Activated CD4-positive, alpha-beta memory T cell treated with anti-CD3 and anti-CD28 coated beads for 36 hours (primary cell): ENCODE measurements around the gene IGFBP6. TPM values are rescaled to one million over a fixed set of nuclear protein-coding genes. Genes with fewer than 3 reads are reported as not detected.

ENCODE experiments used
- CTCF ChIA-PET: fragments of 350-600 bp; sonication (Branson Sonifier 250); formaldehyde crosslinking; loops from one replicate; lab custom pipeline; 2021; ENCODE audit warnings: antibody characterized with exemption, inconsistent platforms; lab: Charles Lee
- POLR2A ChIA-PET: fragments of 350-600 bp; sonication (Branson Sonifier 250); formaldehyde crosslinking; loops from one replicate; lab custom pipeline; 2021; ENCODE audit warnings: antibody characterized with exemption; lab: Charles Lee
- DNase-seq: peaks from one replicate; pipeline ENCODE4 v3.0.0-alpha.2; 2020
- H3K27ac Mint-ChIP-seq: one replicate; pipeline ENCODE4 v1.8.0; 2021; ENCODE audit warnings: mixed read lengths
- H3K27me3 Mint-ChIP-seq: one replicate; pipeline ENCODE4 v1.8.0; 2021; ENCODE audit warnings: mixed read lengths
- H3K36me3 Mint-ChIP-seq: one replicate; pipeline ENCODE4 v1.8.0; 2021; ENCODE audit warnings: mixed read lengths
- H3K4me1 Mint-ChIP-seq: one replicate; pipeline ENCODE4 v1.8.0; 2021; ENCODE audit warnings: low read depth, mixed read lengths
- H3K4me3 Mint-ChIP-seq: one replicate; pipeline ENCODE4 v1.8.0; 2021; ENCODE audit warnings: mild to moderate bottlenecking, mixed read lengths
- H3K9me3 Mint-ChIP-seq: one replicate; pipeline ENCODE4 v1.8.0; 2021; ENCODE audit warnings: mixed read lengths
- intact Hi-C: fragments of 100-400 bp; cut with micrococcal nuclease; formaldehyde crosslinking; loops from one replicate; pipeline ENCODE4 v1.15.1; 2023
- microRNA-seq: library from miRNA; unstranded; fragments of <30 nt; microRNA quantifications from one replicate; pipeline ENCODE4 v1.2.0, GENCODE V29; 2022; ENCODE audit warnings: borderline number of aligned reads, borderline microRNAs expressed, borderline replicate concordance
- total RNA-seq, 2 experiments: library from RNA; stranded (reverse); gene quantifications; one replicate each; pipeline ENCODE4 v1.2.3, GENCODE V29; 2021

The IGFBP6 gene
- total RNA-seq, 2 experiments from 2014 or later: 4.1 to 4.9 TPM

- Mint-ChIP-seq H3K9me3 (no peaks in the 10 kb centered on the region), H3K27me3 (no peaks in the 10 kb centered on the region), H3K27ac (no peak overlapping the region), H3K36me3 (no peaks in the 10 kb centered on the region), H3K4me1 (no peaks in the 10 kb centered on the region), H3K4me3 (no peak overlapping the region)
- CTCF ChIA-PET: interaction anchor here (0.6 to 1.6 kb wide), 2 partner anchors 14 to 26 kb away, joined by 3 read pairs; no protein-coding TSS in a partner anchor
- intact Hi-C loops: no loop called here
- no peak for DNase-seq
- POLR2A ChIA-PET: no interaction called here
Measured at GRCh38 chr12:53145383-53146260, 48.2 kb downstream of the IGFBP6 start.

GRCh38 chr12:53147181-53147580 lies 49.7 kb downstream of the IGFBP6 start:
- H3K4me1 Mint-ChIP-seq: no peaks in the 10 kb centered on the region

GRCh38 chr12:53147653-53148052 lies 50.2 kb downstream of the IGFBP6 start:
- intact Hi-C loops: no loop called here
- H3K36me3 Mint-ChIP-seq: no peaks in the 10 kb centered on the region
- no peak overlapping the region for H3K27ac Mint-ChIP-seq
- CTCF ChIA-PET: no interaction called here
- H3K4me3 Mint-ChIP-seq: no peak overlapping the region
- H3K9me3 Mint-ChIP-seq: no peaks in the 10 kb centered on the region
- H3K4me1 Mint-ChIP-seq: no peaks in the 10 kb centered on the region
- DNase-seq: no peak
- H3K27me3 Mint-ChIP-seq: no peaks in the 10 kb centered on the region
- POLR2A ChIA-PET: no interaction called here

More at GRCh38 chr12:53147181-53147580, 49.7 kb downstream of the IGFBP6 start:
- Mint-ChIP-seq H3K27ac (no peak overlapping the region), H3K9me3 (no peaks in the 10 kb centered on the region), H3K36me3 (no peaks in the 10 kb centered on the region), H3K4me3 (no peak overlapping the region), H3K27me3 (no peaks in the 10 kb centered on the region)
- ChIA-PET POLR2A (no interaction called here), CTCF (no interaction called here)
- no peak for DNase-seq
- intact Hi-C loops: no loop called here

GRCh38 chr12:53151039-53151438 lies 53.6 kb downstream of the IGFBP6 start:
- H3K9me3 Mint-ChIP-seq: no peaks in the 10 kb centered on the region
- CTCF ChIA-PET: interaction anchor here (1.3 to 1.5 kb wide), 2 partner anchors 9 to 194 kb away, joined by 4 to 6 read pairs; no protein-coding TSS in a partner anchor
- H3K4me3 Mint-ChIP-seq: no peak overlapping the region
- H3K4me1 Mint-ChIP-seq: no peaks in the 10 kb centered on the region
- H3K36me3 Mint-ChIP-seq: no peaks in the 10 kb centered on the region
- no peak overlapping the region for H3K27ac Mint-ChIP-seq
- no peak for DNase-seq
- POLR2A ChIA-PET: no interaction called here
- intact Hi-C loops: no loop called here
- H3K27me3 Mint-ChIP-seq: no peaks in the 10 kb centered on the region

Small RNA genes lying within 50 kb of the gene (microRNA-seq; reads per million reads assigned to microRNA genes)
- gene MIR6757: not detected

Other genes starting within 250 kb of the IGFBP6 start
- gene KRT78, start 248.7 kb upstream of the IGFBP6 start, total RNA-seq: not detected
- under 1 TPM; 0.51 to 0.67 TPM for gene KRT8, start 192.6 kb upstream of the IGFBP6 start, total RNA-seq
- 1 to 10 TPM; 4.9 to 5.6 TPM for gene KRT18, start 148.5 kb upstream of the IGFBP6 start, total RNA-seq
- gene EIF4B, start 91.2 kb upstream of the IGFBP6 start, total RNA-seq: 100 to 1,000 TPM; 686 to 718 TPM
- 1 to 10 TPM; 1.8 to 2.4 TPM for gene TNS2, start 47.6 kb upstream of the IGFBP6 start, total RNA-seq
- 10 to 100 TPM; 32.8 to 35.4 TPM for gene SPRYD3, start 18.3 kb upstream of the IGFBP6 start, total RNA-seq
- gene SOAT2, start 5.8 kb downstream of the IGFBP6 start, total RNA-seq: 1 to 10 TPM; 1.1 to 1.5 TPM
- gene ZNF740, start 83.1 kb downstream of the IGFBP6 start, total RNA-seq: 10 to 100 TPM; 32.6 to 37.5 TPM
- 10 to 100 TPM; 21.4 to 23.7 TPM for gene CSAD, start 83.3 kb downstream of the IGFBP6 start, total RNA-seq
- 100 to 1,000 TPM; 168 to 169 TPM for gene ITGB7, start 109.6 kb downstream of the IGFBP6 start, total RNA-seq
- 10 to 100 TPM; 21.8 to 25.2 TPM for gene RARG, start 134.5 kb downstream of the IGFBP6 start, total RNA-seq
- 10 to 100 TPM; 70.0 to 77.2 TPM for gene ESPL1, start 170.6 kb downstream of the IGFBP6 start, total RNA-seq
- 100 to 1,000 TPM; 354 to 359 TPM for gene PFDN5, start 197.9 kb downstream of the IGFBP6 start, total RNA-seq
- gene MYG1, start 202.0 kb downstream of the IGFBP6 start, total RNA-seq: 10 to 100 TPM; 77.9 to 82.5 TPM
- 10 to 100 TPM; 74.5 to 80.7 TPM for gene AAAS, start 223.9 kb downstream of the IGFBP6 start, total RNA-seq
- not detected for gene SP7, start 238.7 kb downstream of the IGFBP6 start, total RNA-seq